Tibial artery (tissue), 4 donors: ENCODE measurements around the gene OR5B12.
"Not testable (repeated sequence)": the region's sequence is repeated elsewhere in the genome, so short reads cannot be mapped to it uniquely, and the experiment has no call there.

Source experiments
- DNase-seq, 2 donors: peaks; one replicate each; pipeline ENCODE4 v3.0.0-alpha.2; 2019
- H3K27ac ChIP-seq, 2 donors: fragments of 200-600 bp; sonication (generic) in 1 of 2; 1 replicate in 1 of 2; 2 replicates in 1 of 2; pipeline ENCODE4 v1.5.1; 2018 to 2019; ENCODE audit warnings: mild to moderate bottlenecking in 1 of 2
- H3K27me3 ChIP-seq, 2 donors: fragments of 200-600 bp; sonication (generic) in 1 of 2; one replicate each; pipeline versions ENCODE4 v1.5.1 to v1.6.0; 2016 to 2019
- H3K36me3 ChIP-seq, 3 donors: fragments of 200-600 bp; sonication (generic) in 2 of 3; one replicate each; pipeline ENCODE4 v1.5.1; 2016 to 2019; ENCODE audit warnings: mild to moderate bottlenecking in 2 of 3
- H3K4me1 ChIP-seq, 4 donors: fragments of 200-600 bp; sonication (generic) in 2 of 4; 1 replicate in 3 of 4; 2 replicates in 1 of 4; pipeline ENCODE4 v1.5.1; 2016 to 2019
- H3K4me3 ChIP-seq, 2 donors: fragments of 200-600 bp; sonication (generic) in 1 of 2; 1 replicate in 1 of 2; 2 replicates in 1 of 2; pipeline ENCODE4 v1.5.1; 2018 to 2019; ENCODE audit warnings: mild to moderate bottlenecking in 2 of 2
- H3K9me3 ChIP-seq, 3 donors: fragments of 200-600 bp; sonication (generic) in 1 of 3; one replicate each; pipeline ENCODE4 v1.5.1; 2016 to 2019
- CTCF ChIP-seq, 2 experiments: fragments of 200-600 bp in 1 of 2; fragments of 450-650 bp in 1 of 2; IDR thresholded peaks; one replicate each; pipeline ENCODE4 v1.5.1; 2017 to 2019; ENCODE audit warnings: antibody characterized with exemption in 2 of 2, mild to moderate bottlenecking in 1 of 2, moderate library complexity in 1 of 2
- intact Hi-C: fragments of 100-400 bp; cut with DNase I; formaldehyde crosslinking; loops from one replicate; pipeline ENCODE4 v1.15.0; 2023; ENCODE audit warnings: low total_unique reads

OR5B12 gene

GRCh38 chr11:58433638-58434203 is 8.3 kb downstream of the OR5B12 start:
- intact Hi-C loops, result no loop called here
- H3K9me3 ChIP-seq, result peaks cover 0 to 7% (median 4%) of the 10 kb centered on the region in 3 donors
- no peaks in the 10 kb centered on the region for H3K36me3 ChIP-seq
- H3K27me3 ChIP-seq, result no peaks in the 10 kb centered on the region
- no peak for TF ChIP-seq CTCF (IDR thresholded peaks at IDR 0.05)
- no peak for DNase-seq
- H3K4me3 ChIP-seq, result no peak overlapping the region
- H3K4me1 ChIP-seq, result no peaks in the 10 kb centered on the region
- no peak overlapping the region for H3K27ac ChIP-seq

GRCh38 chr11:58429273-58429672 is 12.8 kb downstream of the OR5B12 start:
- Histone ChIP-seq H3K4me3 (no peak overlapping the region), H3K9me3 (peaks cover 0 to 3% (median 0%) of the 10 kb centered on the region in 3 donors), H3K36me3 (no peaks in the 10 kb centered on the region), H3K27ac (no peak overlapping the region), H3K4me1 (no peaks in the 10 kb centered on the region), H3K27me3 (no peaks in the 10 kb centered on the region)
- no peak for DNase-seq
- TF ChIP-seq CTCF (IDR thresholded peaks at IDR 0.05), result no peak
- intact Hi-C loops, result no loop called here

GRCh38 chr11:58428021-58428420 is 14.0 kb downstream of the OR5B12 start, which contains the start of gene OR5B2:
OR5B2 (minus strand) TSS chr11:58428121; CDS start chr11:58423261, 4,860 bp downstream.
- Histone ChIP-seq H3K36me3 (no peaks in the 10 kb centered on the region), H3K4me3 (no peak within 1 kb of the TSS), H3K4me1 (no peaks in the 10 kb centered on the region), H3K9me3 (peaks cover 0 to 3% (median 0%) of the 10 kb centered on the region in 3 donors), H3K27me3 (no peaks in the 10 kb centered on the region), H3K27ac (no peak within 1 kb of the TSS)
- no peak for DNase-seq
- intact Hi-C loops, result no loop called here
- no peak for TF ChIP-seq CTCF (IDR thresholded peaks at IDR 0.05)

GRCh38 chr11:58406774-58407173 is 35.3 kb downstream of the OR5B12 start, which contains the start of gene OR5B3:
OR5B3 (minus strand) TSS chr11:58406874; CDS start chr11:58403409, 3,465 bp downstream.
- no peak for TF ChIP-seq CTCF (IDR thresholded peaks at IDR 0.05)
- H3K4me1 ChIP-seq, result no peaks in the 10 kb centered on the region
- no peaks in the 10 kb centered on the region for H3K36me3 ChIP-seq
- no peaks in the 10 kb centered on the region for H3K27me3 ChIP-seq
- intact Hi-C loops, result no loop called here
- H3K9me3 ChIP-seq, result peaks cover 0 to 14% (median 0%) of the 10 kb centered on the region in 3 donors
- no peak within 1 kb of the TSS for H3K4me3 ChIP-seq
- H3K27ac ChIP-seq, result no peak within 1 kb of the TSS
- no peak for DNase-seq

GRCh38 chr11:58399622-58400021 is 42.4 kb downstream of the OR5B12 start:
- H3K27me3 ChIP-seq, intact Hi-C loops, H3K27ac ChIP-seq, H3K36me3 ChIP-seq, H3K9me3 ChIP-seq, H3K4me3 ChIP-seq, DNase-seq, H3K4me1 ChIP-seq: not testable (repeated sequence)

GRCh38 chr11:58395581-58395980 is 46.5 kb downstream of the OR5B12 start:
- H3K4me1 ChIP-seq, result no peaks in the 10 kb centered on the region
- TF ChIP-seq CTCF (IDR thresholded peaks at IDR 0.05), result no peak
- no peak for DNase-seq
- intact Hi-C loops, result no loop called here
- no peaks in the 10 kb centered on the region for H3K27me3 ChIP-seq
- no peak overlapping the region for H3K4me3 ChIP-seq
- no peaks in the 10 kb centered on the region for H3K9me3 ChIP-seq
- no peak overlapping the region for H3K27ac ChIP-seq
- H3K36me3 ChIP-seq, result no peaks in the 10 kb centered on the region
